GM10248 (cell line): ENCODE results near the gene SRP54.

Experiments
- CTCF ChIA-PET: fragments of 300-600 bp; sonication (Branson Sonifier 250); formaldehyde crosslinking; extraction: SDS; loops from one replicate; lab custom pipeline; 2021; ENCODE audit warnings: antibody characterized with exemption; lab: Yijun Ruan, JAX
- POLR2A ChIA-PET: fragments of 350-650 bp; sonication (Branson Sonifier 250); formaldehyde crosslinking; extraction: SDS; loops from one replicate; lab custom pipeline; 2020; ENCODE audit warnings: antibody characterized with exemption; lab: Yijun Ruan, JAX
- DNase-seq: peaks from one replicate; pipeline ENCODE4 v3.0.0; 2012; ENCODE audit errors: extremely low spot score
- CTCF ChIP-seq: IDR thresholded peaks from 2 replicates; pipeline ENCODE4 v1.5.1; 2012; ENCODE audit warnings: mild to moderate bottlenecking, low read depth; ENCODE audit errors: extremely low read depth, missing control alignments, control extremely low read depth

SRP54 gene

GRCh38 chr14:34965912-34966311 is 16.9 kb upstream of the SRP54 start:
- no peak for TF ChIP-seq CTCF
- ChIA-PET CTCF (interaction anchor here (1.3 kb wide), 1 partner anchor 16 kb away, joined by 3 read pairs; no protein-coding TSS in a partner anchor), POLR2A (no interaction called here)
- DNase-seq, result no peak

- peak; percentile 49 for DNase-seq
- POLR2A ChIA-PET, result no interaction called here
- TF ChIP-seq CTCF, result no peak
- CTCF ChIA-PET, result no interaction called here
These were observed 16.4 kb upstream of the SRP54 start for GRCh38 chr14:34966413-34966812.

- no peak for TF ChIP-seq CTCF
- POLR2A ChIA-PET, result no interaction called here
- CTCF ChIA-PET, result interaction anchor here (1.6 to 3.6 kb wide), 2 partner anchors 11 to 23 kb away, joined by 4 to 9 read pairs; no protein-coding TSS in a partner anchor
- no peak for DNase-seq
These were observed 12.1 kb upstream of the SRP54 start for GRCh38 chr14:34970665-34971064.

- DNase-seq, result no peak
- TF ChIP-seq CTCF, result no peak
- CTCF ChIA-PET, result interaction anchor here (1.6 to 3.6 kb wide), 2 partner anchors 10 to 24 kb away, joined by 4 to 9 read pairs; no protein-coding TSS in a partner anchor
- POLR2A ChIA-PET, result no interaction called here
These were observed 11.4 kb upstream of the SRP54 start for GRCh38 chr14:34971381-34971780.

- no peak for TF ChIP-seq CTCF
- DNase-seq, result no peak
- ChIA-PET POLR2A (no interaction called here), CTCF (interaction anchor here (3.6 kb wide), 1 partner anchor 9 kb away, joined by 9 read pairs; no protein-coding TSS in a partner anchor)
These were observed 11.0 kb upstream of the SRP54 start for GRCh38 chr14:34971801-34972200.

- TF ChIP-seq CTCF, result no peak
- CTCF ChIA-PET, result interaction anchor here (1.1 kb wide), 1 partner anchor 59 kb away, joined by 3 read pairs; no protein-coding TSS in a partner anchor
- POLR2A ChIA-PET, result no interaction called here
- DNase-seq, result no peak
These were observed 4.3 kb upstream of the SRP54 start for GRCh38 chr14:34978444-34978843.
